GM12878 (cell line): ENCODE results near the gene UROC1. TPM values are rescaled to one million over a fixed set of nuclear protein-coding genes. Genes with fewer than 3 reads are reported as not detected.

ENCODE experiments used
- ATAC-seq: fragments of 200-7000 bp; cut with Tn5 transposase; 3 replicates; pipeline ENCODE4 v1.9.1; 2020; ENCODE audit warnings: mild to moderate bottlenecking, moderate library complexity
- BruUV-seq: library from RNA; stranded (reverse); fragments of 400-500 nt; replicated peaks from 2 replicates; lab custom pipeline; 2021; lab: Mats Ljungman, UMichigan
- CTCF ChIA-PET: fragments of 300-600 bp; sonication (Branson Sonifier 250); formaldehyde crosslinking; extraction: SDS; loops from one replicate; lab custom pipeline; 2021; ENCODE audit warnings: inconsistent platforms; lab: Yijun Ruan, JAX
- POLR2A ChIA-PET: fragments of 350-600 bp; formaldehyde crosslinking; extraction: SDS; loops from one replicate; lab custom pipeline; 2021; ENCODE audit warnings: inconsistent platforms; lab: Charles Lee
- RAD21 ChIA-PET: fragments of 300-600 bp; sonication (Branson Sonifier 250); formaldehyde crosslinking; loops from one replicate; lab custom pipeline; 2023; ENCODE audit warnings: antibody characterized with exemption; ENCODE audit not compliant: unreplicated experiment; lab: Charles Lee
- SMC1A ChIA-PET: fragments of 300-600 bp; sonication (Branson Sonifier 250); formaldehyde crosslinking; loops from one replicate; lab custom pipeline; 2023; ENCODE audit not compliant: unreplicated experiment, uncharacterized antibody; lab: Charles Lee
- DNase-seq: peaks from one replicate; pipeline ENCODE4 v3.0.0-alpha.2; 2011; ENCODE audit warnings: low read depth, low spot score
- FAIRE-seq: peaks from 3 replicates; lab custom pipeline; 2011; peaks lifted over from hg19 to GRCh38; lab: Jason Lieb, UNC
- H2AFZ ChIP-seq: 2 replicates; pipeline ENCODE4 v1.6.0; 2011; ENCODE audit warnings: low read depth, low read length, control low read depth; ENCODE audit not compliant: control insufficient read depth
- H3K27ac ChIP-seq: 2 replicates; pipeline ENCODE4 v1.5.1; 2011; ENCODE audit warnings: control low read depth; ENCODE audit not compliant: control insufficient read depth, insufficient read depth
- H3K27me3 ChIP-seq, 2 experiments: replicated peaks in 1 of 2; 2 replicates each; pipeline versions ENCODE4 v1.6.0 to v1.6.1; 2011; ENCODE audit warnings: low read length in 1 of 2; ENCODE audit not compliant: control insufficient read depth in 2 of 2, insufficient read depth in 2 of 2
- H3K36me3 ChIP-seq, 2 experiments: 2 replicates each; pipeline ENCODE4 v1.5.1; 2011; ENCODE audit warnings: low read length in 1 of 2; ENCODE audit not compliant: control insufficient read depth in 2 of 2, insufficient read depth in 2 of 2
- H3K4me1 ChIP-seq: 2 replicates; pipeline ENCODE4 v1.6.1; 2011; ENCODE audit warnings: mild to moderate bottlenecking, low read length, moderate library complexity, mixed read lengths; ENCODE audit not compliant: control insufficient read depth, insufficient read depth
- H3K4me2 ChIP-seq: 2 replicates; pipeline ENCODE4 v1.6.0; 2011; ENCODE audit warnings: control low read depth; ENCODE audit not compliant: control insufficient read depth, insufficient read depth
- H3K4me3 ChIP-seq: fragments of 200-600 bp; sonication (generic); 2 replicates; pipeline ENCODE4 v1.5.1; 2016
- H3K79me2 ChIP-seq: 2 replicates; pipeline ENCODE4 v1.6.0; 2011; ENCODE audit warnings: low read length; ENCODE audit not compliant: control insufficient read depth, insufficient read depth
- H3K9ac ChIP-seq: 2 replicates; pipeline ENCODE4 v1.8.0; 2011; ENCODE audit warnings: low read length, control low read depth, mixed read lengths; ENCODE audit not compliant: control insufficient read depth, insufficient read depth
- H3K9me3 ChIP-seq: replicated peaks from 3 replicates; pipeline ENCODE4 v1.5.1; 2011; ENCODE audit warnings: mild to moderate bottlenecking, low read length; ENCODE audit not compliant: control insufficient read depth, insufficient read depth
- H4K20me1 ChIP-seq: 2 replicates; pipeline ENCODE4 v1.6.0; 2011; ENCODE audit not compliant: control insufficient read depth, insufficient read depth
- CBX5 ChIP-seq: sonication (generic); IDR thresholded peaks from 2 replicates; pipeline ENCODE4 v1.6.1; 2016; ENCODE audit warnings: low read depth, moderate library complexity, mild to moderate bottlenecking, inconsistent platforms
- CTCF ChIP-seq, 3 experiments: IDR thresholded peaks in 2 of 3; conservative IDR thresholded peaks in 1 of 3; 2 replicates each; pipeline ENCODE4 v1.5.1; 2011; ENCODE audit warnings: low read depth in 3 of 3, low read length in 3 of 3, mild to moderate bottlenecking in 3 of 3, control low read depth in 2 of 3, moderate library complexity in 2 of 3, inconsistent platforms in 1 of 3, mixed read lengths in 1 of 3; ENCODE audit not compliant: control insufficient read depth in 2 of 3, insufficient read depth in 1 of 3; ENCODE audit errors: extremely low read depth in 1 of 3
- DPF2 ChIP-seq: fragments of 450-650 bp; IDR thresholded peaks from 2 replicates; pipeline ENCODE4 v1.6.1; 2017; ENCODE audit warnings: mild to moderate bottlenecking
- ETV6 ChIP-seq, 2 experiments: fragments of 450-650 bp in 1 of 2; IDR thresholded peaks in 1 of 2; conservative IDR thresholded peaks in 1 of 2; 2 replicates each; pipeline ENCODE4 v1.6.1; 2014; ENCODE audit warnings: antibody characterized with exemption in 1 of 2, borderline replicate concordance in 1 of 2, low read depth in 1 of 2, mild to moderate bottlenecking in 1 of 2, moderate library complexity in 1 of 2
- HDAC6 ChIP-seq: fragments of 200-600 bp; sonication (generic); IDR thresholded peaks from one replicate; pipeline ENCODE4 v1.8.0; 2017; ENCODE audit warnings: antibody characterized with exemption; ENCODE audit not compliant: unreplicated experiment
- HSF1 ChIP-seq: fragments of 150-350 bp; IDR thresholded peaks from 2 replicates; pipeline ENCODE4 v1.6.1; 2014; ENCODE audit warnings: mild to moderate bottlenecking, low read depth, low read length
- IKZF1 ChIP-seq: fragments of 450-650 bp; conservative IDR thresholded peaks from 2 replicates; pipeline ENCODE4 v1.6.1; 2017; ENCODE audit warnings: antibody characterized with exemption, mild to moderate bottlenecking
- IRF5 ChIP-seq: fragments of 450-650 bp; IDR thresholded peaks from 2 replicates; pipeline ENCODE4 v1.6.1; 2017; ENCODE audit warnings: borderline replicate concordance
- RCOR1 ChIP-seq: conservative IDR thresholded peaks from 2 replicates; pipeline ENCODE4 v1.6.1; 2012; ENCODE audit warnings: low read depth, low read length, improper control_type of control experiment
- TCF12 ChIP-seq: IDR thresholded peaks from 2 replicates; pipeline ENCODE4 v1.6.1; 2011; ENCODE audit warnings: low read depth, mild to moderate bottlenecking, low read length
- ZBED1 ChIP-seq: IDR thresholded peaks from 2 replicates; pipeline ENCODE4 v1.6.1; 2016; ENCODE audit warnings: borderline replicate concordance
- ZBTB4 ChIP-seq: fragments of 450-650 bp; formaldehyde crosslinking; IDR thresholded peaks from 2 replicates; pipeline ENCODE4 v1.4.0; 2022; ENCODE audit warnings: mild to moderate bottlenecking, moderate library complexity
- ZNF217 ChIP-seq: fragments of 450-650 bp; IDR thresholded peaks from 2 replicates; pipeline ENCODE4 v1.6.1; 2017; ENCODE audit warnings: antibody characterized with exemption, mild to moderate bottlenecking
- ZNF24 ChIP-seq: fragments of 450-650 bp; IDR thresholded peaks from 2 replicates; pipeline ENCODE4 v1.6.1; 2017; ENCODE audit warnings: antibody characterized with exemption, mild to moderate bottlenecking
- ZZZ3 ChIP-seq: IDR thresholded peaks from 2 replicates; pipeline ENCODE4 v1.6.1; 2011; ENCODE audit warnings: low read depth; ENCODE audit not compliant: control insufficient read depth, insufficient read length
- WGBS: methylation state at CpG from one replicate; pipeline ENCODE4 v1.1.6; 2016; ENCODE audit warnings: low lambda C conversion rate; ENCODE audit not compliant: insufficient replicate concordance, insufficient coverage; ENCODE audit errors: missing lambda C conversion rate; 5-methylcytosine and 5-hydroxymethylcytosine counted together
- in situ Hi-C: fragments of 300-500 bp; cut with MboI; formaldehyde crosslinking; loops from 9 replicates; pipeline ENCODE4 v1.14.3; 2018; ENCODE audit warnings: mixed read lengths
- intact Hi-C: fragments of 100-400 bp; cut with micrococcal nuclease; formaldehyde crosslinking; loops from one replicate; pipeline ENCODE4 v1.14.2; 2022; ENCODE audit not compliant: unreplicated experiment
- polyA plus RNA-seq, 11 experiments: library from polyadenylated mRNA; depleted of rRNA in 4 of 11; unstranded in 6 of 11; stranded (reverse) in 5 of 11; fragments of >200 nt; fragmentation: Nextera tagmentation in 4 of 11; fragmentation: Illumina TruSeq in 1 of 11; extraction: Ambion mirVana in 4 of 11; extraction: Trizol in 1 of 11; gene quantifications; 1 replicate in 1 of 11; 2 replicates in 10 of 11; pipeline versions ENCODE4 v1.2.1 to v1.2.3, GENCODE V29; 2011 to 2016; ENCODE audit warnings: inconsistent platforms in 2 of 11, missing spikeins in 2 of 11, low read depth in 1 of 11
- total RNA-seq, 4 experiments: library from RNA; depleted of rRNA in 3 of 4; stranded (reverse); fragments of >200 nt in 3 of 4; fragmentation: Illumina TruSeq in 1 of 4; extraction: Trizol in 1 of 4; gene quantifications; 2 replicates each; pipeline versions ENCODE4 v1.2.1 to v1.2.3, GENCODE V29; 2013 to 2021

UROC1 gene
- total and polyA plus RNA-seq, 10 of the 15 experiments (the other 5 are each of a cell fraction or from before 2014, with no cell fraction given), result 0.04 TPM; not detected in 9

DNA sequence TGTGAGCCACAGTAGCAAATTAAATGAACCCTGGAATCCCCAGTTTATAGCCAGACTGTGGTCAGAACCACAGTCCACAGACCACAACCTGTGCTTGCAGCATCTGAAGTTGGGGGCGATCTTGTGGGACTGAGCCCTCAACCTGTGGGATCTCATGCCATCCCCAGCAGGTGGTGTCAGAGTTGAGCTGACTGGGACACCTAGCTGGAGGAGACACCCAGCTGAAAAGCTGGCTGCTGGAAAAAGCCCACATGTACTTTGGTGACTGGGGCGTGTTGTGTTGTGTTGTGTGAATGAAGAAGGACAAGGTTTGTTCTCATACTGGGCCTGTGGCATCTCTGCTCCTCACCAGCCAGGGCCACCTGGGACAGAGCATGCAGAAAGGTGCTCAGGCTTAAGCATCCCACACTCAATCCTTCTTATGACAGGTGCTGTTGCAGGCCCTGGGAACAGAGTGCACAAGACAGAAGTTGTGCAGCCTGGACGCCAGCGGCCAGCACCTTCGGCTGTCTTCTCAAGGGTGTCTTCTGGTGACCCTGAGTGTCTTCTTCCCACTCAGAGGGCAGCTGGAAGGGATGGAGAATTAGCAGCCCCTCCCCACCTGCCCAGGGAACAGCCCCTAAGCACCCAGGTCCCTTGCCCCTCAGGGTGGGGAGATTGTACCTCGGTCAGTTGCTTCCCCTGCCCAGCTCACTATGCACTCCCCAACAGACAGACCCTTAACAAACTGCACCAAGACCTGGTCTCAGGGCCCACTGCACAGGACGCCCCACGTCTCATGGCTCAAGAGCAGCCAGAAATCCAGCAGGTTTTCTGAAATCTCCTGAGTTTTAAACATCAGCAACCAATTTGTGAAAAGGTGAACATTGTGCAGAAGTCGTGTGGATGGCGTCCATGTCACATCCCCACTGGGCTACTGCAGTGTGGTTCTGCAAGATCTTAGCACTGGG, 2.2 kb upstream of the UROC1 start:
- Histone ChIP-seq H2AFZ (no peak overlapping the region), H4K20me1 (no peaks in the 10 kb centered on the region), H3K79me2 (no peaks in the 10 kb centered on the region), H3K9me3 (no peaks in the 10 kb centered on the region), H3K9ac (no peak overlapping the region), H3K4me2 (no peak overlapping the region), H3K27me3 (no peaks in the 10 kb centered on the region; a peak in 1 of 4 replicates), H3K36me3 (no peaks in the 10 kb centered on the region), H3K27ac (no peak overlapping the region), H3K4me3 (no peak overlapping the region), H3K4me1 (no peaks in the 10 kb centered on the region)
- no peak for DNase-seq
- BruUV-seq, result no TSS peak
- in situ Hi-C loops (no loop called here), intact Hi-C loops (no loop called here)
- SMC1A ChIA-PET, result no interaction called here
- POLR2A ChIA-PET, result no interaction called here
- CTCF ChIA-PET, result interaction anchor here (0.8 kb wide), 1 partner anchor 9 kb away, joined by 3 read pairs; no protein-coding TSS in a partner anchor
- FAIRE-seq, result no peak
- RAD21 ChIA-PET, result no interaction called here
- WGBS, result 11% methylated on average over 10 of the region's 10 CpGs
- no peak for ATAC-seq
- no peak for TF ChIP-seq RCOR1
- no peak for TF ChIP-seq ZZZ3
- no peak for TF ChIP-seq ZNF217
- no peak for TF ChIP-seq ZBED1
- TF ChIP-seq HSF1, result no peak
- no peak for TF ChIP-seq ZBTB4
- no peak for TF ChIP-seq IKZF1
- no peak for TF ChIP-seq CBX5
- TF ChIP-seq TCF12, result no peak
- no peak for TF ChIP-seq ZNF24
- TF ChIP-seq CTCF (IDR thresholded peaks at IDR 0.05 in 2 of 3, conservative IDR thresholded peaks at IDR 0.05 in 1 of 3; ENCODE audit: control insufficient read depth in 2 of 3, extremely low read depth in 1 of 3, insufficient read depth in 1 of 3, low read depth in 3 of 3, low read length in 3 of 3), result no peak
- TF ChIP-seq DPF2, result no peak
- TF ChIP-seq IRF5, result no peak
- no peak for TF ChIP-seq HDAC6
- TF ChIP-seq ETV6 (conservative IDR thresholded peaks at IDR 0.05 in 1 of 2, IDR thresholded peaks at IDR 0.05 in 1 of 2; ENCODE audit: borderline replicate concordance in 1 of 2, low read depth in 1 of 2), result no peak
